ENCODE measurements around the gene SLC16A10.

- TF ChIP-seq POLR2A (IDR thresholded peaks at IDR 0.05; ENCODE audit: control extremely low read depth in 1 of 2, low read depth in 2 of 2, low read length in 2 of 2) (no peak), RAD21 (IDR thresholded peaks at IDR 0.05 in 1 of 2, conservative IDR thresholded peaks at IDR 0.05 in 1 of 2; ENCODE audit: low read depth in 2 of 2, low read length in 2 of 2) (no peak), CTCF (IDR thresholded peaks at IDR 0.05; ENCODE audit: control extremely low read depth in 1 of 3, insufficient read depth in 1 of 3, low read depth in 1 of 3, low read length in 3 of 3) (no peak), RNF2 (IDR thresholded peaks at IDR 0.05; ENCODE audit: borderline replicate concordance, low read depth, low read length, missing control alignments, poor library complexity, severe bottlenecking) (no peak), USF2 (IDR thresholded peaks at IDR 0.05; ENCODE audit: low read length) (no peak), KDM5A (IDR thresholded peaks at IDR 0.05; ENCODE audit: low read length) (no peak)
These were observed 1.3 kb downstream of the SLC16A10 start for GRCh38 chr6:111088668-111089003.
